Endothelial cell of hepatic sinusoid (primary cell): ENCODE measurements around the gene GOLGA8M.
"Not testable (repeated sequence)": the region's sequence is repeated elsewhere in the genome, so short reads cannot be mapped to it uniquely, and the experiment has no call there.

Experiments used
- in situ Hi-C: cut with HindIII; loops from 2 replicates; pipeline ENCODE4 v1.10.0; 2017; ENCODE audit warnings: low sequenced_read_pairs

GOLGA8M gene

GRCh38 chr15:28712270-28712669 lies at the start of gene GOLGA8M:
Gene GOLGA8M, minus strand, starts transcription at chr15:28712421. Its CDS starts 98 bp downstream, at chr15:28712323.
- in situ Hi-C loops = not testable (repeated sequence)

GRCh38 chr15:28742890-28743289 lies 30.7 kb upstream of the GOLGA8M start:
- in situ Hi-C loops = not testable (repeated sequence)

- in situ Hi-C loops = not testable (repeated sequence)
These were observed 26.5 kb upstream of the GOLGA8M start for GRCh38 chr15:28738590-28739292.

- in situ Hi-C loops = not testable (repeated sequence)
These were observed 26.0 kb upstream of the GOLGA8M start for GRCh38 chr15:28738200-28738561.

- in situ Hi-C loops = not testable (repeated sequence)
These were observed 25.4 kb upstream of the GOLGA8M start for GRCh38 chr15:28737521-28738199.

GRCh38 chr15:28728061-28728460 lies 15.8 kb upstream of the GOLGA8M start:
- in situ Hi-C loops = not testable (repeated sequence)

GRCh38 chr15:28727026-28727425 lies 14.8 kb upstream of the GOLGA8M start:
- in situ Hi-C loops = not testable (repeated sequence)

GRCh38 chr15:28726102-28726501 lies 13.9 kb upstream of the GOLGA8M start:
- in situ Hi-C loops = no loop called here

- in situ Hi-C loops = no loop called here
These were observed 13.3 kb upstream of the GOLGA8M start for GRCh38 chr15:28725556-28725955.

GRCh38 chr15:28723986-28724385 lies 11.8 kb upstream of the GOLGA8M start:
- in situ Hi-C loops = not testable (repeated sequence)

- in situ Hi-C loops = not testable (repeated sequence)
These were observed 7.4 kb upstream of the GOLGA8M start for GRCh38 chr15:28719626-28720025.

- in situ Hi-C loops = not testable (repeated sequence)
These were observed 6.4 kb upstream of the GOLGA8M start for GRCh38 chr15:28718576-28718975.

GRCh38 chr15:28714176-28714575 lies 2.0 kb upstream of the GOLGA8M start:
- in situ Hi-C loops = not testable (repeated sequence)

GRCh38 chr15:28703927-28704326 lies 8.3 kb downstream of the GOLGA8M start:
- in situ Hi-C loops = not testable (repeated sequence)

- in situ Hi-C loops = not testable (repeated sequence)
These were observed 9.8 kb downstream of the GOLGA8M start for GRCh38 chr15:28702427-28702826.

- in situ Hi-C loops = not testable (repeated sequence)
These were observed 18.0 kb downstream of the GOLGA8M start for GRCh38 chr15:28694006-28694751.

- in situ Hi-C loops = not testable (repeated sequence)
These were observed 19.2 kb downstream of the GOLGA8M start for GRCh38 chr15:28693021-28693420.

GRCh38 chr15:28673533-28673932 lies 38.7 kb downstream of the GOLGA8M start:
- in situ Hi-C loops = not testable (repeated sequence)

- in situ Hi-C loops = not testable (repeated sequence)
These were observed 40.1 kb downstream of the GOLGA8M start for GRCh38 chr15:28672122-28672521.

- in situ Hi-C loops = not testable (repeated sequence)
These were observed 45.8 kb downstream of the GOLGA8M start for GRCh38 chr15:28666402-28666801.

- in situ Hi-C loops = not testable (repeated sequence)
These were observed 47.6 kb downstream of the GOLGA8M start for GRCh38 chr15:28664575-28664974.

- in situ Hi-C loops = not testable (repeated sequence)
These were observed 48.5 kb downstream of the GOLGA8M start for GRCh38 chr15:28663717-28664116.
